HUES48 (cell line): ENCODE measurements around the gene NADK2.

Source experiments
- H3K27ac ChIP-seq: one replicate; pipeline ENCODE4 v1.7.0; 2013; ENCODE audit warnings: low read depth, low read length, inconsistent platforms
- H3K27me3 ChIP-seq: 2 replicates; pipeline ENCODE4 v1.6.1; 2013; ENCODE audit warnings: mild to moderate bottlenecking, low read length; ENCODE audit not compliant: control insufficient read depth, insufficient read depth
- H3K36me3 ChIP-seq: 2 replicates; pipeline ENCODE4 v1.6.1; 2013; ENCODE audit warnings: low read length; ENCODE audit not compliant: control insufficient read depth, insufficient read depth
- H3K4me1 ChIP-seq: 2 replicates; pipeline ENCODE4 v1.6.1; 2013; ENCODE audit warnings: mild to moderate bottlenecking, low read length; ENCODE audit not compliant: control insufficient read depth, insufficient read depth
- H3K4me3 ChIP-seq: 2 replicates; pipeline ENCODE4 v1.5.1; 2013; ENCODE audit warnings: mild to moderate bottlenecking, low read depth, low read length
- H3K9ac ChIP-seq: 2 replicates; pipeline ENCODE4 v1.6.1; 2013; ENCODE audit warnings: mild to moderate bottlenecking, low read depth, low read length, moderate library complexity
- H3K9me3 ChIP-seq: 2 replicates; pipeline ENCODE4 v1.6.1; 2013; ENCODE audit warnings: low read length; ENCODE audit not compliant: control insufficient read depth, insufficient read depth

NADK2 gene

DNA sequence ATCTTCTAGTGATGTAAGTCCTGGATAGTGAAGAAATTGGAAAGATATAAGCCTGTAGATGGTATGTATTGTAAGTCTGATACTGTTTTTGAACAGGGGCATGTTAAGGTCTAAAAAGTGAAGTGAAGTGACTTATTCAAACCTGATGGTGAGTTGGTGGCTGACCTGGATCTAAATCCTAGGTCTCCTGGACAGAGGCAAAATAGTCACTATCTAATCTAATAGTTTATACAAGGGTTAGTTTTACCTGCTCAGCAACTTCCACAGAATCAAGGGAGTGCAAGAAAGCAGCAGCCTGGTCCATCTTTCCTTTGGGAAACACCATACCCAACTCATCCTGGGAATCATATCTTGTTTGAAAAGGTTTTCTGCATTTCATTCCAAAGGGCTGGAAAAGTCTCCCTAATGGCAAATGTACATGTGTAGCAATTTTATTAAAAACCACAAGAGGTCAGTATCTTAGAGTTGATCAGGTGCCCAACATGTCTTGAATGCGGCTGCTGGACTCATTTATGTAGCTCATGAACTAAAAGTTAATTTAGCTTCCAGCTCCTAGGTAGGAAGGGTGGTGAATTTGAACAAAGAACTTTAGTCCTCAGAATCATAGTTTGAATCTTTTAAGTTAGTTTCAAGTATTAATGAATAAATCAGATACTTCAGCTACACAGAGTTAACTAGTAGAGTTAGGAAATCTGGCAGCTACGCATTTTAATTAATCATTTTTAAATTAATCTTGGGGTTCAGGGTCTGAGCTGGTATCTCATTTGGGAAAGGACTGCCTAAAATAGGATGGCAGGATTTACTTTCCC is 63.8 kb downstream of the NADK2 start:
- H3K9me3 ChIP-seq: no peaks in the 10 kb centered on the region
- no peaks in the 10 kb centered on the region for H3K4me1 ChIP-seq
- H3K4me3 ChIP-seq: no peak overlapping the region
- H3K27me3 ChIP-seq: no peaks in the 10 kb centered on the region
- H3K27ac ChIP-seq: no peak overlapping the region
- peaks cover 97% of the 10 kb centered on the region for H3K36me3 ChIP-seq
- H3K9ac ChIP-seq: no peak overlapping the region

DNA sequence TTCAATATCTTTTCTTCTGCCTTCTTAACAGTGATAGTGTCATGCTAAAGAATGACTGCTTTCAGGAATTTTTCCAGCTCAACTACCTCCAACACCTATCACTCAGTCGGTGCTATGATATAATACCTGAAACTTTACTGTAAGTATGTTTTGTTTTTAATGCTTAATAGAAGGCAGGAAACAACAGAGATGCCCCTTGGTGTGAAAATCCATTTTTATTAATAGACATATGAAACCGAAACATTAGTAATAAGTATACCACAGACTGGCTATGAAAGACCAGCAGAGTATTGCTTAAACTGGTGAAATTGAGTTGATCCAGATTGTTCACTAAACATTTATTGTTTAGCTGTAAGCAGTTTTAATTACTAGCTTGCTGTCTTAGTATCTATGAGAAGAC is 64.6 kb downstream of the NADK2 start:
- Histone ChIP-seq H3K4me1 (no peaks in the 10 kb centered on the region), H3K27ac (no peak overlapping the region), H3K36me3 (peaks cover 97% of the 10 kb centered on the region), H3K27me3 (no peaks in the 10 kb centered on the region), H3K9ac (no peak overlapping the region), H3K9me3 (no peaks in the 10 kb centered on the region), H3K4me3 (no peak overlapping the region)

DNA sequence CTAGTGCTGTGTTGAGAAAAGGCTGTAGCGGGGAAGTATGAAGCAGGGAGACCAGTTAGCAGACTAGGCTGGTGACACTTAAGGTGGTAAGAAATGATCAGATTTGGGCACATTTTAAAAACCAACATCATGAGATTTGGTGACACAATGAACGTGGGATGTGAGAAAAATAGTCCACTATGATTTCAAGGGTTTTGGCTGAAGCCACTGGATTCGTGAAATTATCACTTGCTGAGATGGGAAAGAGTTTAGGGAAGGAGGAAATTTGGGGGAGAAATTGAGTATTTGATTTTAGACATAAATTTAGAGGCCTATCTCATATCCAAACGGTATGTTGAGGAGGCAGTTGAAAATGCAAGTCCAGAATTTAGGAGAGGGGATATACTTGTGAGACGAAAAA is 66.7 kb downstream of the NADK2 start:
- no peak overlapping the region for H3K9ac ChIP-seq
- peaks cover 97% of the 10 kb centered on the region for H3K36me3 ChIP-seq
- no peaks in the 10 kb centered on the region for H3K4me1 ChIP-seq

DNA sequence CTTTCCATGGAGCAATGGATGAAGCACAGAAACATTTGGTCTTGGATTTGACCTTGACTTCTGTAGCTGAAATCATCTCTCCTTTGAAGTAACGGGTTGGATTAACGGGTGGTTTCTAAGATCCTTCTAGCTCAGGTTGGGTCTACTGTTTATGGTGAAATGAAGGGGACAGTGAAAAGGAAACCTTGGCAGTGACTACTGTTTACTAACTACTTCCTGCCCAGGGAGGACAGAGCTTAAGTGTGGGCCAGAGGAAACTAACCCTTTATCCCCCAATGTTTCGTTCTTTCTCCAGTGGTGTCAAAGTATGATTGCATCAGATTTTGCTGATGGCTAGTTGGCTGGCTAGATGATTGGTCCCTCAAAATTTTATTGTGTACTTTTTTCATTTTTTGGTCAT is 67.6 kb downstream of the NADK2 start:
- Histone ChIP-seq H3K4me3 (no peak overlapping the region), H3K9me3 (no peaks in the 10 kb centered on the region), H3K27ac (no peak overlapping the region), H3K9ac (no peak overlapping the region), H3K36me3 (peaks cover 97% of the 10 kb centered on the region), H3K27me3 (no peaks in the 10 kb centered on the region), H3K4me1 (no peaks in the 10 kb centered on the region)

More for the DNA sequence above, 66.7 kb downstream of the NADK2 start:
- Histone ChIP-seq H3K27me3 (no peaks in the 10 kb centered on the region), H3K4me3 (no peak overlapping the region), H3K27ac (no peak overlapping the region), H3K9me3 (no peaks in the 10 kb centered on the region)

DNA sequence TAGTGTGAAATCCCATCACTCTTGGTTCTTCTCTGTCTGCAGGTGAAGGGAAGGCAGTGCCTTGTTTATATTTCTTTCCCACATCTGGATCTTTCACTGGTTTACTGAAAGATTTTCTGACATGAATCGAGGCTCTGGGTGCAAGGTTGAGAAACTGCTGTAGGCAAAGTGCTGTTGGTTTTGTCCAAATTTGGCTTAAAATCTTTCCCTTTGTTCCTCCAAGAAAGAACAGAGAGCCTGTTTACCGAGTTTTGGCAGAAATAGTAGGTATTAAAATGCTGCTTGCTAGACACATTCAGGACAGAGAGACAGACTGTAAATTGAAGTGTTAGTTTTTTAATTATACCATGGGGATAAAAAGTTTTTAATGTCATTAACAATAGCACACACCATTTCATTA is 68.3 kb downstream of the NADK2 start:
- peaks cover 96% of the 10 kb centered on the region for H3K36me3 ChIP-seq
- no peaks in the 10 kb centered on the region for H3K4me1 ChIP-seq
- H3K9ac ChIP-seq: no peak overlapping the region
- H3K27me3 ChIP-seq: no peaks in the 10 kb centered on the region
- H3K27ac ChIP-seq: no peak overlapping the region
- no peak overlapping the region for H3K4me3 ChIP-seq
- H3K9me3 ChIP-seq: no peaks in the 10 kb centered on the region

DNA sequence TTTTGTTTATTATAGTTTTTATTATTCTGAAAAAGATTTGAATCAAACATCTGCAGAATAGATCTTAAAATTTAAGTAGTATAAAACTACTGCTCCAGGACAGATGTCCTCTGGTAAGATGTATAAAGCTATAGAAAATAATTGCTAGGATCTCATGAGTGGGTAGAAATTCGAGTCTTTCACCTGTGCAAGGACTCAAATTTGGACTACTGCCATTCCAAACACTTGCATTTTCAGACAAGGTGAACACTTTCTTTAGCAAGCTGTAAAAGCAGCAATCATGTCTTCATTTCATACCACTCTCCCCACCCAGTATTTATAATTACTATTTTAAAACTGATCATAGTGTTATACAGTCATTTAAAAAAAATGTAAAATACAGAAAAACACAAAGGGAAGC is 69.1 kb downstream of the NADK2 start:
- Histone ChIP-seq H3K27me3 (no peaks in the 10 kb centered on the region), H3K9ac (no peak overlapping the region), H3K27ac (no peak overlapping the region), H3K36me3 (peaks cover 96% of the 10 kb centered on the region), H3K9me3 (no peaks in the 10 kb centered on the region), H3K4me3 (no peak overlapping the region), H3K4me1 (no peaks in the 10 kb centered on the region)

DNA sequence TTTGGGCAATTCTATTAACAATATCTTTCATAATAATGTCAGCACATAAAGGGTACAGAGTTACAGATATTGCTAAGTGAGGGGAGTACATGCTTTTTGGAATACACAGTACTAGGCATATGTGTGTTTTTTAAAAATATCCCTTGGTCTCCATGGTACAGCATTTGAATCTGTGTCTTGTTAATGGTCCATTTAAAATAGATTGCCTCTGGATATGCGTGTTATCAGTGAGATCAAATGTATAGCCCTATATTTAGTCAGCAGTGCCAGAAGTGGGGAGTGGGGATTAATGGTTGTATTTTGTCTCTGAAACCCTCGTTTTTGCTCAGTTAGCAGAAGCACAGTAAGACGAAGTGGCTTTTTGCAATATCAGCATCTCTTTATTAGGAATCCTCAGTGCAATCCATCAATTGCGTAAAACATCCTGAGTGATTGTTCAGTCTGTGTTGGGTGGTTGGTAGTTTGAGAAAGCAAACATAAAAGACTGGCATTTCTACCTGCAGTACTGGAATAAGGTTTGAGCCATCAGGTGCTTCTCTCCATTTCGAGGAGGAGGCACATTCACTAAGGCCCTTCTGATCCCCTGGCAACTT is 70.8 kb downstream of the NADK2 start:
- Histone ChIP-seq H3K27ac (no peak overlapping the region), H3K9ac (no peak overlapping the region), H3K27me3 (no peaks in the 10 kb centered on the region), H3K4me1 (no peaks in the 10 kb centered on the region), H3K36me3 (peaks cover 98% of the 10 kb centered on the region), H3K9me3 (no peaks in the 10 kb centered on the region), H3K4me3 (no peak overlapping the region)

DNA sequence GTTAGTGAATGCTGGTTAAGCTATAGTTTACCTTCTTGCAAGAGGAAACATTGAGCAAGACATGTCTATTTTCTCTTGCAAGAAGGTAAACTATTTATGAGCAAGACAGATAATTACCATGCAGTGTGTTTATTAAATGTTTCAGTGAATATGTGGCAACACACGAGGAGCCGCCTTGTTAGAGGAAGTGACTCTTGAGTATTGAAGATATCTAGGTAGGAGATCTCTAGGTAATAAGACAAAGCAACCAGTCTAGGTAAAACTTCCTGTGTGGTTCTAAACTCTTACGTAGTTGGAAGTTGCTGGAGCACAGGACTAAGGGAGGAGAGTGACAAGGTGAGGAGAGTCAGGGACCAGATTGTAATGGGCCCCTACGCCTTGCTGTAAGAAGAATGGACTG is 73.0 kb downstream of the NADK2 start:
- Histone ChIP-seq H3K9me3 (no peaks in the 10 kb centered on the region), H3K36me3 (peaks cover 98% of the 10 kb centered on the region), H3K27ac (no peak overlapping the region), H3K4me3 (no peak overlapping the region), H3K27me3 (no peaks in the 10 kb centered on the region), H3K4me1 (no peaks in the 10 kb centered on the region), H3K9ac (no peak overlapping the region)

DNA sequence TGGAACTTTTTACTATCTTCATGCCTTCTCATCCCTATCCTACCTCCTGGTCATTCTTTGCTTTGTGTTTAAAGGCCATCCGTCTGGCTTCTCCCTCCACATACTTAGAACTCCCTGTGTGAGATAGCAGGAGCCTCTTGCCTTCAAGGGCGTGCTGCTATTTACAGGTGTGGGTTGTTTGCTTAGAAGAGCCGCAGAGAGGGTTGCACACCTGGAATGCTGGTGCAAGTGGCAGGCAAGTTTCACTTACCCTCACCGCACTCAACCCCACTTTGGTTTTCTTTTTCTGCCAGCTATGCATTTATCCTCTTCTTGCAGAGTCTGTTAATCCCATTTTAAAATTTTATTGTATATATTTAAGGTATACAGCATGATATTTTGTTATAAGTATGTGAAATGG is 77.3 kb downstream of the NADK2 start:
- Histone ChIP-seq H3K36me3 (peaks cover 97% of the 10 kb centered on the region), H3K27me3 (no peaks in the 10 kb centered on the region), H3K4me1 (no peaks in the 10 kb centered on the region), H3K9me3 (no peaks in the 10 kb centered on the region), H3K27ac (no peak overlapping the region), H3K4me3 (no peak overlapping the region), H3K9ac (no peak overlapping the region)

DNA sequence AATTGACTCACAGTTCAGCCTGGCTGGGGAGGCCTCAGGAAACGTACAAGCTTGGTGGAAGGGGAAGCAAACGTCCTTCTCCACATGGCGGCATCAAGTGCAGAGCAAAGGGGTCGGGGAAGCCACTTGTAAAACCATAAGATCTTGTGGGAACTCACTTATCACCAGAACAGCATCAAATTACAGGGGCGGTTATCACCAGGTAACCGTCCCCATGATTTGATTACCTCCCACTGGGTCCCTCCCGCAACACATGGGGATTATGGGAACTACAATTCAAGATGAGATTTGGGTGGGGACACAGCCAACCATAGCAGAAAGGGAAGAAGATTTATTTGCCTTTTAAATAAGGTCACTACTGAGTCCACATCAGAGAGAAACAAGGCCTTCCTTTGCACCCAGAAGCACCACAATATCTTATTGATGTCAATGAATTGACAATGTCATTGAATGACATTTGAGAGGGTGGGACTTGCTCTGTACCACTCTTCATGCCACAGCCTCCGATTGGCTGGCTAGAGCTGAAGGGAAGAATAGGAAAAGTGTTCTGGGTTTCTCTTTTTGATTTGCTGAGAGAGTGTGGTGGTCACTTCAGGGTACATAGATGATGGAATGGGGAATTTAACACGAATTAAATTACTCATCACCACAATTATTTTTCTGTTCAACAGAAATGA is 78.8 kb downstream of the NADK2 start:
- Histone ChIP-seq H3K4me1 (no peaks in the 10 kb centered on the region), H3K9ac (no peak overlapping the region), H3K36me3 (peaks cover 99% of the 10 kb centered on the region), H3K9me3 (no peaks in the 10 kb centered on the region), H3K27me3 (no peaks in the 10 kb centered on the region), H3K27ac (no peak overlapping the region), H3K4me3 (no peak overlapping the region)

DNA sequence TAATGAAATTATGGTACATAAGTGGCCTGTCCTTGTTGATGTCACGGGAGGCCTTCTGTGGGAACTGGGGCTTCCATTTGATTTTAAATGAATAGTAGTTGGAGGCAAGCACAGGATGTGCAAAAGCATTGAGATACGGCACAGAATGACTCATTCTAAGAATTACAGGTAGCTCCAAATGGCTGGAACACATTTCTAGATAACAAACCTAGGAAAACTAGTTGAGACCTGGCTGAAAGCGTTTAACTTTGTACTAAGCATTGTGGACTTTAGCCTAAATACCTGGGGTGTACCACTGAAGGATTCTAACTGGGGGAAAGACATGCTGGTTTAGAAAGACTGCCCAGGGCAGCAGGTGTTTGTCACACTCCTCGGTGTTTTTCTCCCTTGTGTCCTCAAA is 80.4 kb downstream of the NADK2 start:
- H3K36me3 ChIP-seq: peaks cover 99% of the 10 kb centered on the region
- no peaks in the 10 kb centered on the region for H3K9me3 ChIP-seq
- no peak overlapping the region for H3K4me3 ChIP-seq
- H3K27ac ChIP-seq: no peak overlapping the region
- no peaks in the 10 kb centered on the region for H3K4me1 ChIP-seq
- H3K27me3 ChIP-seq: no peaks in the 10 kb centered on the region
- no peak overlapping the region for H3K9ac ChIP-seq
